Measurements from ENCODE around the gene LGI2. TPM values are rescaled to one million over a fixed set of nuclear protein-coding genes. Genes with fewer than 3 reads are reported as not detected.

Gene LGI2
- total and polyA plus RNA-seq, 2 experiments from 2014 or later = 0.63 to 8.0 TPM

DNA sequence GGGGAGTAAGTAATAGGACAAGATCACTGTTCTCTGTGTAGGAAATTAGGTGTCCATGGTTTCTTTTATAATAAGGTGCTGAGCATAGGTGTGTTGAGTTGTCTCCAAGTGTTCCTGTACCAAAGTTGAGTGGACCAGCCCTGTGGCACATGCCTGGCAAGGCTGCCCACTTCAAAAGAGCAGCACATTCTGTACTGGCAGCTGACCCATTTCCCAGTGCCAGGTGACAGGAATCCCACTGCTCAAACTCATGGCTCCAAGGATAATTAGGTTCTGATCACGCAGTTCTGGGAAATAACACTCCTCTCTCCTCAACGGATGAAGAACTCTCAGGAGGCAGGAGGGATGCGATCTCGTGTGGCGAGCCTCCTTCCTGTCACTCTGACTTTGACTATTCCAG, 12.8 kb upstream of the LGI2 start:
- no peak overlapping the region for H3K27ac ChIP-seq (ENCODE audit: low read depth)
- no peaks in the 10 kb centered on the region; the same call in 2 of the 3 replicates for H3K36me3 Mint-ChIP-seq (ENCODE audit: low read depth)
- DNase-seq (ENCODE audit: low spot score) (no peak), ATAC-seq (no peak)
- TF ChIP-seq, protein P1, sequence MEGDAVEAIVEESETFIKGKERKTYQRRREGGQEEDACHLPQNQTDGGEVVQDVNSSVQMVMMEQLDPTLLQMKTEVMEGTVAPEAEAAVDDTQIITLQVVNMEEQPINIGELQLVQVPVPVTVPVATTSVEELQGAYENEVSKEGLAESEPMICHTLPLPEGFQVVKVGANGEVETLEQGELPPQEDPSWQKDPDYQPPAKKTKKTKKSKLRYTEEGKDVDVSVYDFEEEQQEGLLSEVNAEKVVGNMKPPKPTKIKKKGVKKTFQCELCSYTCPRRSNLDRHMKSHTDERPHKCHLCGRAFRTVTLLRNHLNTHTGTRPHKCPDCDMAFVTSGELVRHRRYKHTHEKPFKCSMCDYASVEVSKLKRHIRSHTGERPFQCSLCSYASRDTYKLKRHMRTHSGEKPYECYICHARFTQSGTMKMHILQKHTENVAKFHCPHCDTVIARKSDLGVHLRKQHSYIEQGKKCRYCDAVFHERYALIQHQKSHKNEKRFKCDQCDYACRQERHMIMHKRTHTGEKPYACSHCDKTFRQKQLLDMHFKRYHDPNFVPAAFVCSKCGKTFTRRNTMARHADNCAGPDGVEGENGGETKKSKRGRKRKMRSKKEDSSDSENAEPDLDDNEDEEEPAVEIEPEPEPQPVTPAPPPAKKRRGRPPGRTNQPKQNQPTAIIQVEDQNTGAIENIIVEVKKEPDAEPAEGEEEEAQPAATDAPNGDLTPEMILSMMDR (conservative IDR thresholded peaks at IDR 0.05; ENCODE audit: low read depth in 2 of 2) = no peak
- TF ChIP-seq EZH2phosphoT487 (IDR thresholded peaks at IDR 0.05; ENCODE audit: unreplicated experiment) (no peak), NANOG (IDR thresholded peaks at IDR 0.05; ENCODE audit: borderline replicate concordance) (no peak)
- H3F3A ChIP-seq (replicated peaks; ENCODE audit: low read depth) = no peaks in the 10 kb centered on the region
- H4K20me1 ChIP-seq (replicated peaks; ENCODE audit: insufficient read depth) = no peaks in the 10 kb centered on the region
- H3K4me2 ChIP-seq = no peak overlapping the region
- H3K27me3 Mint-ChIP-seq (ENCODE audit: insufficient read depth, low read depth, poor library complexity) = peaks cover 3% of the 10 kb centered on the region
- H2AFZ ChIP-seq = no peak overlapping the region
- H3K4me1 ChIP-seq (ENCODE audit: insufficient read depth) = no peaks in the 10 kb centered on the region
- H3K36me3 ChIP-seq (ENCODE audit: insufficient read depth) = no peaks in the 10 kb centered on the region
- no peaks in the 10 kb centered on the region for H3K79me2 ChIP-seq (replicated peaks; ENCODE audit: insufficient read depth)
- 0 out of 3 replicates have a peak, but pooled peaks cover 2% of the 10 kb centered on the region for H3K4me1 Mint-ChIP-seq
- no peaks in the 10 kb centered on the region for H3K9me3 Mint-ChIP-seq
- H3K27ac Mint-ChIP-seq = no peak overlapping the region
- H3K4me3 Mint-ChIP-seq = no peak overlapping the region
- 0 out of 2 replicates have a peak, but pooled peaks cover 7% of the 10 kb centered on the region for H3K9me2 ChIP-seq (ENCODE audit: insufficient read depth)
- no peaks in the 10 kb centered on the region for H3K27me3 ChIP-seq (ENCODE audit: insufficient read depth)
- no peak overlapping the region for H3K4me3 ChIP-seq

DNA sequence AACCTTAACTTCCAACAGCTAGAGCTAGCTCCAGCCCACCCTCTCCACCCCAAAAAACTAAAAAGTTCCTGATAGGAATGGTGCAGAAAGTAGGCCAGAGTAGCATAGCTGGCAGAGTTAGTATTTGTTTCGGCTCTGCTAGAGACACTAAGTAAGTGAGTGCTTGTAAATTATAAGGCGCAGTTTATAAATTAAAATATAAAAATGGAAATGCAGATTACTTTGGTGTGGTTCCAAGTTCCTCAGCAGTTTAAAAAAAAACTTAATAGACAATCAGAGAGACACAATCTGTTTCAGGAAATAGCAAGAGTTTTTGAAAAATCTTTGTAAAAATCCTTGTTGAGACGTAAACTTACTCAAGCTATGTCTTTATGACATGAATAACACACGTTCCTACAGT, 2.8 kb upstream of the LGI2 start:
- Histone ChIP-seq H3K27ac (ENCODE audit: low read depth) (no peak overlapping the region), H3K4me3 (no peak overlapping the region), H3K79me2 (replicated peaks; ENCODE audit: insufficient read depth) (no peaks in the 10 kb centered on the region), H4K20me1 (replicated peaks; ENCODE audit: insufficient read depth) (no peaks in the 10 kb centered on the region), H3K4me1 (ENCODE audit: insufficient read depth) (peaks cover 21% of the 10 kb centered on the region), H3F3A (replicated peaks; ENCODE audit: low read depth) (0 out of 2 replicates have a peak, but pooled peaks cover 3% of the 10 kb centered on the region), H3K9me2 (ENCODE audit: insufficient read depth) (0 out of 2 replicates have a peak, but pooled peaks cover 11% of the 10 kb centered on the region), H3K27me3 (ENCODE audit: insufficient read depth) (peaks cover 40% of the 10 kb centered on the region), H2AFZ (no peak overlapping the region), H3K36me3 (ENCODE audit: insufficient read depth) (no peaks in the 10 kb centered on the region; the same call in 1 of the 2 replicates), H3K4me2 (no peak overlapping the region)
- H3K27me3 Mint-ChIP-seq (ENCODE audit: insufficient read depth, low read depth, poor library complexity) = peaks cover 30% of the 10 kb centered on the region
- H3K9me3 Mint-ChIP-seq = peaks cover 6% of the 10 kb centered on the region; the same call in 1 of the 3 replicates
- TF ChIP-seq, protein P1 (conservative IDR thresholded peaks at IDR 0.05; ENCODE audit: low read depth in 2 of 2) = no peak
- TF ChIP-seq STAT1 (IDR thresholded peaks at IDR 0.05; ENCODE audit: unreplicated experiment) (no peak), EZH2phosphoT487 (IDR thresholded peaks at IDR 0.05; ENCODE audit: unreplicated experiment) (no peak)
- TF ChIP-seq, protein P2, sequence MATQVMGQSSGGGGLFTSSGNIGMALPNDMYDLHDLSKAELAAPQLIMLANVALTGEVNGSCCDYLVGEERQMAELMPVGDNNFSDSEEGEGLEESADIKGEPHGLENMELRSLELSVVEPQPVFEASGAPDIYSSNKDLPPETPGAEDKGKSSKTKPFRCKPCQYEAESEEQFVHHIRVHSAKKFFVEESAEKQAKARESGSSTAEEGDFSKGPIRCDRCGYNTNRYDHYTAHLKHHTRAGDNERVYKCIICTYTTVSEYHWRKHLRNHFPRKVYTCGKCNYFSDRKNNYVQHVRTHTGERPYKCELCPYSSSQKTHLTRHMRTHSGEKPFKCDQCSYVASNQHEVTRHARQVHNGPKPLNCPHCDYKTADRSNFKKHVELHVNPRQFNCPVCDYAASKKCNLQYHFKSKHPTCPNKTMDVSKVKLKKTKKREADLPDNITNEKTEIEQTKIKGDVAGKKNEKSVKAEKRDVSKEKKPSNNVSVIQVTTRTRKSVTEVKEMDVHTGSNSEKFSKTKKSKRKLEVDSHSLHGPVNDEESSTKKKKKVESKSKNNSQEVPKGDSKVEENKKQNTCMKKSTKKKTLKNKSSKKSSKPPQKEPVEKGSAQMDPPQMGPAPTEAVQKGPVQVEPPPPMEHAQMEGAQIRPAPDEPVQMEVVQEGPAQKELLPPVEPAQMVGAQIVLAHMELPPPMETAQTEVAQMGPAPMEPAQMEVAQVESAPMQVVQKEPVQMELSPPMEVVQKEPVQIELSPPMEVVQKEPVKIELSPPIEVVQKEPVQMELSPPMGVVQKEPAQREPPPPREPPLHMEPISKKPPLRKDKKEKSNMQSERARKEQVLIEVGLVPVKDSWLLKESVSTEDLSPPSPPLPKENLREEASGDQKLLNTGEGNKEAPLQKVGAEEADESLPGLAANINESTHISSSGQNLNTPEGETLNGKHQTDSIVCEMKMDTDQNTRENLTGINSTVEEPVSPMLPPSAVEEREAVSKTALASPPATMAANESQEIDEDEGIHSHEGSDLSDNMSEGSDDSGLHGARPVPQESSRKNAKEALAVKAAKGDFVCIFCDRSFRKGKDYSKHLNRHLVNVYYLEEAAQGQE (IDR thresholded peaks at IDR 0.05; ENCODE audit: unreplicated experiment) = no peak
- H3K27ac Mint-ChIP-seq = no peak overlapping the region
- DNase-seq (ENCODE audit: low spot score) = no peak
- ATAC-seq = no peak
- H3K36me3 Mint-ChIP-seq (ENCODE audit: low read depth) = no peaks in the 10 kb centered on the region; the same call in 2 of the 3 replicates
- peaks cover 24% of the 10 kb centered on the region for H3K4me1 Mint-ChIP-seq
- no peak overlapping the region for H3K4me3 Mint-ChIP-seq
